Ishikawa (cell line): ENCODE measurements around the gene UNC93A.

Source experiments
- CEBPB ChIP-seq: IDR thresholded peaks from 2 replicates; pipeline ENCODE4 v1.6.1; 2012
- CREB1 ChIP-seq: IDR thresholded peaks from 2 replicates; pipeline ENCODE4 v1.6.1; 2012; ENCODE audit warnings: low read depth
- EGR1 ChIP-seq: IDR thresholded peaks from 2 replicates; pipeline ENCODE4 v1.6.1; 2012
- EP300 ChIP-seq: IDR thresholded peaks from 2 replicates; pipeline ENCODE4 v1.6.1; 2012; ENCODE audit warnings: borderline replicate concordance
- FOXM1 ChIP-seq: IDR thresholded peaks from 2 replicates; pipeline ENCODE4 v1.6.1; 2012; ENCODE audit warnings: low read depth, borderline replicate concordance
- NFIC ChIP-seq: IDR thresholded peaks from 2 replicates; pipeline ENCODE4 v1.6.1; 2012
- RAD21 ChIP-seq: IDR thresholded peaks from 2 replicates; pipeline ENCODE4 v1.6.1; 2012; ENCODE audit warnings: low read depth
- REST ChIP-seq: IDR thresholded peaks from 2 replicates; pipeline ENCODE4 v1.6.1; 2012; ENCODE audit warnings: low read depth, mild to moderate bottlenecking
- TAF1 ChIP-seq: IDR thresholded peaks from 2 replicates; pipeline ENCODE4 v1.6.1; 2012; ENCODE audit warnings: low read depth, mild to moderate bottlenecking
- TCF12 ChIP-seq: IDR thresholded peaks from 2 replicates; pipeline ENCODE4 v1.6.1; 2012; ENCODE audit warnings: low read depth
- TEAD4 ChIP-seq: IDR thresholded peaks from 2 replicates; pipeline ENCODE4 v1.6.1; 2012
- YY1 ChIP-seq: IDR thresholded peaks from 2 replicates; pipeline ENCODE4 v1.6.1; 2012; ENCODE audit warnings: low read depth
- ZBTB7A ChIP-seq: IDR thresholded peaks from 2 replicates; pipeline ENCODE4 v1.6.1; 2012; ENCODE audit warnings: low read depth
- TF ChIP-seq, protein P1 (sequence below): IDR thresholded peaks from 2 replicates; pipeline ENCODE4 v1.6.1; 2012
- TF ChIP-seq, protein P2 (sequence below): IDR thresholded peaks from 2 replicates; pipeline ENCODE4 v1.6.1; 2012

The UNC93A gene

GRCh38 chr6:167275001-167275400 lies 16.1 kb upstream of the UNC93A start:
- TF ChIP-seq REST = no peak
- TF ChIP-seq, protein P1, sequence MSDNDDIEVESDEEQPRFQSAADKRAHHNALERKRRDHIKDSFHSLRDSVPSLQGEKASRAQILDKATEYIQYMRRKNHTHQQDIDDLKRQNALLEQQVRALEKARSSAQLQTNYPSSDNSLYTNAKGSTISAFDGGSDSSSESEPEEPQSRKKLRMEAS = peak; percentile 56
- 0 out of 2 replicates have a peak, but pooled peaks have one; percentile 28 for TF ChIP-seq EP300

DNA sequence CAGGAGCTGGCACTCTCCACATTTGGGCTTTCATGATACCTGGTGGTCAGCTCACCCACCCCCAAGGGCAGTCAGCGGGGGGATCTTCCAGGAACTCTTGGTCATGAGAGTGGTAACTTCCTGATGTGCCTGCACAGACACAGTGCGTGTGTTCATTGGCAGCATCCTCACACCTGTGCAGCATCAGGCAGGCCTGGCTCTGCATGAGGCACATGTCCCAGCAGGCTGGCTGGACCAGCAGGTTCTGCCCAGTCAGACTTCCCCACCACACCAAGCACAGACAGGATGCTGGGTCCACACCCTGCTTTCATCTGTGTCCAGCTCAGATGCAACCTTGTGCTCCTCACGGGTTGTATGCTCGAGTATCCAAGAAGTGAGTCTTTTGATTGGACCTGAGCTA lies 15.7 kb upstream of the UNC93A start:
- no peak for TF ChIP-seq FOXM1
- no peak for TF ChIP-seq YY1
- TF ChIP-seq TAF1 = no peak
- TF ChIP-seq TEAD4 = no peak
- TF ChIP-seq CEBPB = no peak
- no peak for TF ChIP-seq CREB1
- TF ChIP-seq RAD21 = no peak
- TF ChIP-seq, protein P2, sequence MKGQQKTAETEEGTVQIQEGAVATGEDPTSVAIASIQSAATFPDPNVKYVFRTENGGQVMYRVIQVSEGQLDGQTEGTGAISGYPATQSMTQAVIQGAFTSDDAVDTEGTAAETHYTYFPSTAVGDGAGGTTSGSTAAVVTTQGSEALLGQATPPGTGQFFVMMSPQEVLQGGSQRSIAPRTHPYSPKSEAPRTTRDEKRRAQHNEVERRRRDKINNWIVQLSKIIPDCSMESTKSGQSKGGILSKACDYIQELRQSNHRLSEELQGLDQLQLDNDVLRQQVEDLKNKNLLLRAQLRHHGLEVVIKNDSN = no peak
- TF ChIP-seq NFIC = no peak
- no peak for TF ChIP-seq REST
- TF ChIP-seq TCF12 = no peak
- no peak for TF ChIP-seq ZBTB7A
- no peak for TF ChIP-seq EGR1
- no peak for TF ChIP-seq EP300
- TF ChIP-seq, protein P1 = no peak

DNA sequence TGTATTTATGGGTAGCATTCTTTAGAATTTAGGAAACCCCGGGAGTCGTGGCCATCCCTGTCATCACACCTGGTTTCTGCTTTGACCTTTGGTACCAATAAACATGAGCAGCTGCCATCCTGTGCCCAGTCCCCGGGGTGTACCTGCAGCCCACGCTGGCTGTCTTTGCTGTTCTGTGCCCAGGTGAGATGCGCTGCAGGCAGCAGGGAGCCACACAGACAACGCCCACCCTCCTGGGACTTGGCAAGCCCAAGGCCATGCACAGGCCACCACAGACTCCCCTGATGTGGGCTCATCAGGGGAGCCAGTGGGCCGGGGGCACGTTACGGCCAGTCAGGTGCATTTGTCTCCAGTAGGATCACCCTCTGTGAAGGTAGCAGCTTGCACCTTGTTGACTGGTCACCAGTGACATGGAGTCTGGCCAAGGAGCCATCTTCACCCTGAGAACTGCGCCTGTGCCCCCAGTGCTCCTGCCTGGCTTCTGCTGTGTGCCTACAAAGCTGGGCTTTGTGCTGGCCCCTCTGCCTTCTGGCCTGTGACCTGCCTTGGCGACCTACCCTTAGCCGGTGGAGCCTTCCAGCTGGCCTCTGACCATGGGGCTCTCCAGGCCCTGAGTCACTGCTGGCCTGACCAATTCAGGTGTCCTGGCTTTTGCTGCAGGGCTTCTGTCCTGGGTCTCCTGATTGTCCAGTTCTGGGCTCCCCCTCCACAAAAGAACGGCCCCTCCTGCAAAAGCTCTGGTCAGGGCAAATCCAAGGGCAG lies 14.2 kb upstream of the UNC93A start:
- TF ChIP-seq EGR1 (no peak), TEAD4 (no peak), TCF12 (no peak), TAF1 (no peak), FOXM1 (no peak)

GRCh38 chr6:167279766-167280446 lies 11.2 kb upstream of the UNC93A start:
- TF ChIP-seq YY1 (no peak), NFIC (0 out of 2 replicates have a peak, but pooled peaks have one; percentile 15), CEBPB (peak; percentile 71)

- TF ChIP-seq ZBTB7A (no peak), TAF1 (no peak), TEAD4 (no peak), NFIC (no peak), REST (no peak), CEBPB (no peak), YY1 (no peak), EGR1 (no peak)
- TF ChIP-seq, protein P2 = no peak
- TF ChIP-seq, protein P1 = no peak
Observed at GRCh38 chr6:167282165-167282564, 8.9 kb upstream of the UNC93A start.
